Stomach (tissue), 4 donors: Measurements from ENCODE around the gene HIGD1B.

Experiments
- CTCF ChIP-seq, 7 experiments: fragments of 450-650 bp in 4 of 7; fragments of 200-600 bp in 3 of 7; sonication (generic) in 3 of 7; IDR thresholded peaks; one replicate each; pipeline ENCODE4 v1.5.1; 2016 to 2019; ENCODE audit warnings: antibody characterized with exemption in 7 of 7, control low read depth in 2 of 7, mild to moderate bottlenecking in 1 of 7
- POLR2A ChIP-seq, 4 donors: fragments of 450-650 bp; IDR thresholded peaks; one replicate each; pipeline ENCODE4 v1.6.1; 2016; ENCODE audit warnings: antibody characterized with exemption in 4 of 4, control low read depth in 2 of 4, mild to moderate bottlenecking in 1 of 4, moderate library complexity in 1 of 4
- POLR2AphosphoS5 ChIP-seq, 3 donors: sonication (generic); formaldehyde crosslinking; IDR thresholded peaks; one replicate each; pipeline ENCODE4 v1.6.1; 2016; ENCODE audit warnings: antibody characterized with exemption in 3 of 3

- no peak for TF ChIP-seq POLR2AphosphoS5 (IDR thresholded peaks at IDR 0.05)
- no peak for TF ChIP-seq POLR2A (IDR thresholded peaks at IDR 0.05)
- TF ChIP-seq CTCF (IDR thresholded peaks at IDR 0.05), result no peak
Measured at GRCh38 chr17:44830359-44831288, 17.1 kb upstream of the HIGD1B start.
